ENCODE data around the gene CSAD.

The CSAD gene, protein sequence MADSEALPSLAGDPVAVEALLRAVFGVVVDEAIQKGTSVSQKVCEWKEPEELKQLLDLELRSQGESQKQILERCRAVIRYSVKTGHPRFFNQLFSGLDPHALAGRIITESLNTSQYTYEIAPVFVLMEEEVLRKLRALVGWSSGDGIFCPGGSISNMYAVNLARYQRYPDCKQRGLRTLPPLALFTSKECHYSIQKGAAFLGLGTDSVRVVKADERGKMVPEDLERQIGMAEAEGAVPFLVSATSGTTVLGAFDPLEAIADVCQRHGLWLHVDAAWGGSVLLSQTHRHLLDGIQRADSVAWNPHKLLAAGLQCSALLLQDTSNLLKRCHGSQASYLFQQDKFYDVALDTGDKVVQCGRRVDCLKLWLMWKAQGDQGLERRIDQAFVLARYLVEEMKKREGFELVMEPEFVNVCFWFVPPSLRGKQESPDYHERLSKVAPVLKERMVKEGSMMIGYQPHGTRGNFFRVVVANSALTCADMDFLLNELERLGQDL

DNA sequence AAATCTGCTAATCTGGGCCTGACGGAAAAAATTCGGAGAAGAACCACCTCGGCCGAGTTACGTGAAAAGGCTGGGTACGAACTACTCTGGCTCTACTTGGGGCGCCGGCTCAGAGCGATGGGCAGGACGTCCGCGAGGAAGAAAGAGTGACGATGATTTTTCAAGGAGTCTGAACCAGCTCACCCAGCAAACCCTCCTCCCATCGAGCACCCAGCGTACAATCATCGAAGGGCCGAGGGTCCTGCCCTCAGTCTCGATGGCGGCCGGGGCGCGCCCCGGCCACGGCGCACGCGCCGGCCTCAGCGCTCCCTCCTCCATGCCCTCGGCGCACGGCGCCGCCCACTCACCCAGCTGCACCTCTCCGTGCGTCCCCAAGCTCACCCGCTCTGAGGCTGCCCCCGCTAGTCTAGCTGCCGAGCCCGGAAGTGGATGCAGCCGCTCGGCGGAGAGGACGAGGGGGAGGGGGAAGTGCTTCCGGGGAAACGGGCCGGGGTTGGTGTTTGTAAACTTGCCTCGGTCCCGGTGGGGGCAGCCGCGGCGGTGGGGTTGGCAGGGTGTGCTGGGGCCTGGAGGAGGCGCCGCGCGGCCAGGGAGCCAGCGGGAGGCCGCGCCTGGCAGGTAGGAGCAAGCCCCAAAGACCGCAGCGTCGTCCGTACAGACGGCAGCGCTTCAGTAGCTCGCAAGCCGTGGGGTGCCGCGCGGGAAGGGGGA lies at the start of gene CSAD, which contains the start of gene ZNF740:
TSS of gene CSAD (minus strand) at position 706 of the 711 bp plus-strand sequence. CDS start 7,455 bp downstream, outside the sequence.
TSS of gene ZNF740 (plus strand) at position 503 of the 711 bp plus-strand sequence. CDS start 1,262 bp downstream, outside the sequence.
- peak; percentile 98 for DNase-seq (ENCODE audit: low read depth in 2 of 2)

DNA sequence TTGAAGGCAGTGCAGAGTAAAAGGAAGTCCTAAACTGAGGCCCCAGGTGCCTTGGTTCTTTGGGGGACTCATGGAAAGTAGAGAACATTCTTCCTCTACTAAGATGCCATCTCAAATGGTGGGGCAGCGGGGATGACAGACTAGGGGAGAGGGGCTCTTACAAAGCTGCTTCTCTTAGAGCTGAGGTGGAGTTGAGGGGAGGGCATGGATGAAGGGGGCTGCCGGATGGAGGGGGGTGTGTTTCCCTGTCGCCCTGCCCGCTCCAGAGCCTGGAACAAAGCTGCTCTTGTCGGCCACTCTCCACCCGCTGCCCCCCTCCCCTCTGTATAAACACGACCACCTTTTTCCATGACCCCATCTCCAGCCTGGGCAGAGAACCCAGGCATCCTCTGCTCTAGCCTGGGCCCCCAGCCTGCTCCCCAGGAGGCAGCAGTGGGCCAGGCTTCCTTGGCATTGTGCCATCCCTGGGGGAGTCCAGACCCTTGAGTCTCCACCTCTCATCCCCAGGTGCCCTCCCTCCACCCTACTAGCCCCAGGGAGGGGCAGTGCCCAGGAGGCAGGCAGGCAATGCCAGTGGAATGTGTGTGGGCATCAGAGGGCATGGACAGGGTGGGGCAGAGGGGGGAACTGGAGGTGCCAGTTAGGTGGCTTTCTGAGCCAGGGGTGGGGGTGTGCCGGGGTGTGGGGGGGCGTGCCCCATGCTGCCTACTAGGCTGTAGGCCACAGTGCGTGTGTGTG lies 49.6 kb upstream of the CSAD start:
- no peak for DNase-seq (ENCODE audit: low read depth in 2 of 2)

DNA sequence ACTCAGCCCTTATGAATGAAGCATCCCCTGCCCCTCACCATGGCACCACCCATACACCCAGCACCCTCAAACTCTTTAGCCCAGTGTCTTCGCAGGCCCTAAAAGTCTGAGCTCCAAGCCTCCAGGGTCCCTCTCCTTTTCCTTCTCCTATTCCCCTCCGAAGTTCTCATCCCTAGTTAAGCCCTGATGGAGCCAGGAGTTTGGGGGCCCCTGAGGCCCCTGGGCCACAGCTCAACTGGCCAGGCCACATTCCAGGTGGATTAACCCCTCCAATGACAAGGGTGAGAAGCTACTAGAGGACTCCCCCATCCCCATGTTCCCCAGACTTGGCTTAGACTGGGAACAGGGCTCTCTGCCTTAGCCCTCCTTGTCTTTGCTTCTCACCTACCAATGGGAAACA lies 48.7 kb upstream of the CSAD start:
- DNase-seq (ENCODE audit: low read depth in 2 of 2): no peak

DNA sequence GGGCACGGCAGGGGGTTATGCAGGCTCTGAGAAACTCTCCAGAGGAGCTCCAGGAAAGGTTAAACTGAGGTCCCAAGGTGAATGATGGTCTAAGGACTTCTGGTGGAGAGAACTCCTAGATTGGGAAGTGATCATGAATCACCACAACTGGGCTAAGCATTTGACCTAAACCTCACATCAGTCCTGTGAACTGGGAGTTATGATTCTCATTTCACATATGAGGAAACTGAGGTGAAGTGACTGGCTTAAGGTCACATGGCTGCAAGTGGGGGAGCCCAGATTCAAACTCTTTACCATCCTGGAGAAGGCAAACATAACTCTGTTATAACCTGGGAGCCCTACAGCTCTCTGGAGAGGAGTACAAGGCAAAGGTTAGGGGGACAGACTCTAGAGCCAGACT lies 47.1 kb upstream of the CSAD start:
- DNase-seq (ENCODE audit: low read depth in 2 of 2): no peak

DNA sequence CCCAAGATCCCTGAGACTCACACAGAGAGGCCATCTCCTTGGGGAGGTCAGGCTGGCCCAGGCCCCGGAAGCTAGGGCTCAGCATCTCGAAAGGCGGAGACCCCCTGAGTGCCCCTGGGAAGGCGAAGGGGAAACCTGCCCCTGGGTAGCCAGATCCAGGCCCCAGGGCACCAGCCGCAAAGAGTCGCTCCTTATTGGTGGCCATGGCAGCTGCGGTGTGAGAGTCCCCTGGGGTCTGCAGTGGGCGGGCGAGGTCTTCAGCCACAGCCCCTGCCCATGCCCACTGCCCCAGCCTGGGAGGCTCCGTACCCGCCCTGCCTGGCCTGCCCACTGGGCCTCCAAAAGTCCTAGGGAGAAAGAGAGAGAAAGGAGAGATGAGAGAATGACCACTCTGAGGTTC lies 46.6 kb upstream of the CSAD start:
- no peak for DNase-seq (ENCODE audit: low read depth in 2 of 2)

DNA sequence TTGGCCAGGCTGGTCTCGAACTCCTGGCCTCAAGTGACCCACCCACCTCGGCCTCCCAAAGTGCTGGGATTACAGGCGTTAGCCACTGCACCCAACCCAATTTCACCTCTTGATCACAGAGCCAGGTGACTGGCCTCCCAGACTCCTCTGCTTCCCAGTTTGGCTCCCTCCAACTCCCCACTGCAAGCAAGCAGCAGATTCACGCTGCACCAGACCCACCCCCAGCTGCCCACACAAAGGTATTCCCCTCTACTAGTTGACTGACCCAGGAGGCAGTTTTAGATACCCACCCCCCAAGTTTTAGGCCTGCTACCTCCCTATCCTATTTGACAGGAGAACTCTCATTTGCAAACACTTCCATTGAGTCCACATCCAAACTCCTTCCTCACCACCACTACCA lies 46.1 kb upstream of the CSAD start:
- DNase-seq (ENCODE audit: low read depth in 2 of 2): no peak

DNA sequence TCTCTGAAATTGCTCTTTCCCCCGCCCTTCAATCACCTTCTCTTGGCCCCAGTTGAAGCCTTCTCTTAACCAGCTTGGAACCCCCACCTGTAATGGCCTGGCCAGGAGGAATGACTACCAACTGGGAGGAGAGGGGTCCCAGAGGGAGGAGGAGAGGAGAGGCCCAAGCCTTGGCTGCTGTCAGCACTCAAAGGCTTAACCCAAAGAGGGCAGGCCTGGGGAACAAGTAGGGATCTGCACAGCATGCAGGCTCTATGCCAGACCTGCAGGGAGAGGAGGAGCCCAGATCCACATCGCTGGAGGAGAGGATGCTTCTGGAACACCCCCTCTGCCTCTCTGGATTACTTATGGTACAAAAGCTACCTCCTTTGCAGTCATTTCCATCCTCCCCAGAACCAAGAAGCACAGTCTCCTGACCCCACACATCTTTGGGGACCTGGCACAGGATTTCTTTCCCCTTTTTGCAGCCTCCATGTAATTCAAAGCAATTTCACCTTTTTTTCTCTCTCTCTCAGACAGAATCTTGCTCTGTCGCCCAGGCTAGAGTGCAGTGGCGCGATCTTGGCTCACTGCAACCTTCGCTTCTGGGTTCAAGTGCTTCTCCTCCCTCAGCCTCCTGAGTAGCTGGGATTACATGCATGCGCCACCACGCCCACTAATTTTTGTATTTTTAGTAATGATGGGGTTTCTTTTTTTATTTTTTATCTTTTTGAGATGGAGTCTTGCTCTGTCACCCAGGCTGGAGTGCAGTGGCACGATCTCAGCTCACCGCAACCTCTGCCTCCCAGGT lies 45.1 kb upstream of the CSAD start:
- no peak for DNase-seq (ENCODE audit: low read depth in 2 of 2)

DNA sequence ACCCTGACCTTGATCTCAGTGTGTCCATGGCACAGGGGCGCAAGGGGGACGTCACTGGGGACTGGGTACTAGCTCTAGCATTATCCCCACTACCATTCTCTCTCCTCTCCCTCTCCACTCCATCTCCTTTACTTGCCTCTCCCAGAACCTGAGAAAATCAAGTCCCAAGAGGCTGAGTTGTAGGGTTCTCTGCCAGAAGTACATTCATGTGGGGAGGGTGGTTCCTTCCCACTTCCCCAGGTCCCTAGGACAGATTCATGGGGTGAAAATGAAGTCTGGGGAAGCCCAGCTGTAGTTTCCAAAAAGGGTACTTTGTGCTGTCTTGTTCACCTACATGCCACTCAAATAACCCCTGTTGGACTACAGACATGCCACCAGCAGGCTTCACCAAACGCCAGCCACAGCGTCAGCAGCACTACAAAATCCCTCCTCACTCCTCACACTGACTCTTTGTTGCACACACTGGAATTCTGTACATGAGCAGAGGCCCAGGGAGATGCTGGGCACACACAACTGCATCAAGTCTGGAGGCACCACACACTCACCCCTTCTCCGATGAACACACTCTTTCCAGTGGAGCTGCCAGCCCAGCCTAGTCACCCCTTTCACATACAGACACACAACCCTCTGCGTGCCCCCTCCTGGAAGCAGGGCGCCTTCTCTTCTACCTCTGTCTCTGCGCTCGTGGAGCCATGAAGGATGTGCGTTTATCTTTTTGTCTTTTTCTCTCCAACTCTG lies 44.3 kb upstream of the CSAD start:
- DNase-seq (ENCODE audit: low read depth in 2 of 2): no peak

DNA sequence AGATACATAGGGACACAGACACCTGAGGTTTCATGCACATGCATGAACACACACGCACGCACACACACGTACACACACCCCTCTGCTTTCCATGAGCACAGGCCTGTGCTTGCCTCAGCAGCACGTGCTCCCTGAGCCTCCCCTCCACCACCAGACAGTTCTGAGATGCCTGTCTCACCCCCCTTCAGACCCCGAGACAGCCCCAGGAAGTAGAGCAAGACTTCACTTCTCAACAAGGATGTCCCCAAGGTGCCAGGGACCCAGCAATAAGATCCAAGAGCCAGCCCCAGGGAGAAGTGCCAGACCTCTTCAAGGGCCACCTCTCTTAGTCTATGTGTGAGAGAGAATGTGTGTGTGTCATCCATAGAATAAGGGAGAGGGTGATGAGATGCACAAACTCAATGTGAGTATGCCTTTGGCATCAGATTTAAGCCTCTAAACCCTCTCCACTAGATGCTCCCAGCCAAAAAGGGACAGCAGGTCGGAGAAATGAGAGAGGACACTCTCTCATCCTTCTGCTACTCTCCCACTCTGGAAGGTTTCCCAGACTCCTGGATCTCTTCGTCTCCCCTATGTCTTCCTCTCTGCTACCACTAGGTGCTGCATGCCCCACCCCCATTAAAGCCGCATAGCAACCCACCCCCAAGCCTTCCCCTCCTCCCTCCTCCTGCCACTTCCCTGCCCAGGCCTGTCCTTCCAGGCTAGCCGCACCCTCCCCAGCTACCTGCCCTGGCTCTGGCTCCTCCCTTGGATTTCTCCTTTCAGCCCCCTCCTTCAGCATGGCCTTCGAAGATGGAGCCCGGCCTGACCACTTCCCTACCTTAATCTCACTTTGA lies 43.6 kb upstream of the CSAD start:
- DNase-seq (ENCODE audit: low read depth in 2 of 2): no peak

DNA sequence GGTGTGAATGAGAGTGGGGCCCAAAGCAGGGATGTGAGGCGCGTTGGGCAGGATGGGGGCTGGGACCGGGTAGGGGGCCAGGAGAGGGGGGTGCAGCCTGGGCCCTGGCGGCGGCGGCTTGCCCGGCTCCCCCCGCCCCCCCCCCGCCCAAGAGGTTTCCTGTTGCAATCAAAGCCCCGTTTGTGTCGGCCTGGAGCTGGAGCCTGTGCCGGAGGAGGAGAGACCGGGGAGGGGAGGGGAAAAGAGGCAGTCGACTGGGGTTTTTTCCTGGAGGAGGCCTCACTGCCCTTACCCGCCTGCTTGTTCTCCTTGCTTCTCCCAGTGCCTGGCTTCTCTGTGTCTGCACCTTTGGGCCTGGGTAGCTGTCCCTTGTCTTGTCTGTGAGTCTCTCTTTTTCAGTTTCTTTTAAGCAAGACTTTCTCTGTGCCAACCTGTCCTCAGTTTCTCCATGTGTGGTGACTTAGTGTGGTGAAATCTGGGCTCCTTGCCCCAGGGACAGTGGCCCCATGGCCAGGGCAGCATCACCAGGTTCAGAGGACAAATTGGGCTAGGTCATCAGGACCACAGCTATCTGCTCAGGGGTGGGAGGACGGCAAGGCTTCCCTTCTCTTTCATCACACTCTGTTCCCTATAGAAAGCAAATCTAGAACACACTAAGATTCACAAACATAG lies 42.8 kb upstream of the CSAD start:
- no peak for DNase-seq (ENCODE audit: low read depth in 2 of 2)

DNA sequence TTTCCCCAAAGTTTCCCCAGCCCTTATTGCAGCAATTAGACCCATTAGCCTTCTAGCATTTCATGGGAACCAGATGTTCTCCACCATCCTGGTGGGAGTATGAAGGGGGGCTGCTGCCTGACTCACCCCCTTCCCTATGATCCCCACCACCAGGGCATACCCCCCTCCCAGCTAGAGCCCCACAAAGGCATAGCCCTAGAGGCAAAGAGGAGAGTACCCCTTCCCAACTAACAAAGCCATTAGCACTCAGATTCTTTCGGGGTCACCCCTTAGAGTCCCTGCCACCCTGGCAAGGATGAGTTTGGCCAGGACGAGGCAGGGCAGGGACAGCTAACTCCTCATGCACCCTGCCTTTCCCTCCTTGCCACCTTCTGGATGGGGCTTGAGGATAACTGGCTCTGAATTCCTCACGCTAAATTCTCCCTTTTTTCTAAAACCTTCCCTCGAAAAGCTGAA lies 42.1 kb upstream of the CSAD start:
- no peak for DNase-seq (ENCODE audit: low read depth in 2 of 2)

DNA sequence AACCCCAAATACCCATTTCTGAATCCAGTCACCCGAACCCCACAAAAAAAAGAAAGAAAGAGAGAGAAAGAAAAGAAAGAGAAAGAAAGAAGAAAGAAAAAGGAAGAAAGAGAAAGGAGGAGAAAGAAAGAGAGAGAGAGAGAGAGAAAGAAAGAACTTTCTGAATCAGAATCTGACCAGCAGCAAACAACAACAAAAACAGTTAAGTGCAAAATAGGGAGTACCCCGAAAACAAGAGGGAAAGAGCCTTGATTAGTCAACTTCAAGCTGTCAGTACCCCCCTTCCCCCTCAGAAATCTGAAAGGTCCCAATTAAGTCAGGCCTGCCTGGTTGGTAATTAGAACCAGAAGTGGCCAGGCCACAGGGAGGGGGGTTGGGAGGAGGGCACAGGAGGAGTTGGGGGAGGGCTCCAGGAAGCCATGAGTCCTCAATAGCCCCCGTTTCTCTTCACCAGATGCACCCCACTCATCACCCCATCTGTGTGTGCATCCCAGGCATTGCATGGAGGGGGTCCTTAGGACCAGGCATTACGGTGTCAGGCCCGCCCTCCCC lies 41.5 kb upstream of the CSAD start:
- no peak for DNase-seq (ENCODE audit: low read depth in 2 of 2)

DNA sequence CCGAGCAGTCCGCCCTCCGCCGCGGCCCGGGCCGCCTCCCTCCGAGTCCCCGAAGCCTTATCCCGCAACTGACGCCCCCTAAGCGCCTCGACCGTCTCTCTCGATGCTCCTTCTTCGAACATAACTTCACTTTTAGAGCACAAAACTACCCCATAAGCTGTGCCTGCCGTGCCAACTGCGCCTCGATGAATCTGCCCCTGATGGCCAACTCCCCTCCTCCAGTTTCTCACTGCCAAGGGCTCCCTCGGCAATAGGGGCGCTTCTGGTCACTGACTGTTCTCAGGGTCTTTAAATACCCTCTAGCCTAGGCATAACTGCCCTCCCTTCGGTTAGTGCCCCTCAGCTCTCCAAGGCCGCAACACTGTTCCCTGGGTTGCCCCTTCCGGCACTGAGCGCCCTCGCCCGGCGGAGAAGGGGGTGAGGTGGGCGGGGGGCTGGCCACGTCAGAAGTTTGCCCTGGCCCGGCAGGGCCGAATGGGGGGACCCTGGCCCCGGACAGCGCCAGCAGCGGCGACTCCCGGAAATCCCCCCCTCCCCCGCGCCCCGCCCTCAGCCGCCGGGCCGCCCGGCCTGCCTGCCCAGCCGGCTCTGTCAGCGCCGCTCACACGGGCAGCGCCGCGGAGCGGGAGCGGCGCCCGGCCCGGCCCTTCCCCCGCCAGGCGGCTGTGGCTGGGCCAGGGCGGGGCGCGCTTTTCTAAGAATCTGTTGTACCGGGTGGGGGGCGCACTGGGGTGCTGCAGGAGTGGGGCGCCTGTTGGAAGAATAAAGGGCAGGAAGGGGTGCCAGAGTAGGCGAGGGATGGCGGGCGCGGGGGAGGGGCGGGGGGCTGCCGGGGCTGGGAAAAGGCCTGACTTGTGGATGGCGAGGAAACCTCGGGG lies 40.7 kb upstream of the CSAD start:
- DNase-seq (ENCODE audit: low read depth in 2 of 2): peak in 1 of 2 donors; percentile 41

DNA sequence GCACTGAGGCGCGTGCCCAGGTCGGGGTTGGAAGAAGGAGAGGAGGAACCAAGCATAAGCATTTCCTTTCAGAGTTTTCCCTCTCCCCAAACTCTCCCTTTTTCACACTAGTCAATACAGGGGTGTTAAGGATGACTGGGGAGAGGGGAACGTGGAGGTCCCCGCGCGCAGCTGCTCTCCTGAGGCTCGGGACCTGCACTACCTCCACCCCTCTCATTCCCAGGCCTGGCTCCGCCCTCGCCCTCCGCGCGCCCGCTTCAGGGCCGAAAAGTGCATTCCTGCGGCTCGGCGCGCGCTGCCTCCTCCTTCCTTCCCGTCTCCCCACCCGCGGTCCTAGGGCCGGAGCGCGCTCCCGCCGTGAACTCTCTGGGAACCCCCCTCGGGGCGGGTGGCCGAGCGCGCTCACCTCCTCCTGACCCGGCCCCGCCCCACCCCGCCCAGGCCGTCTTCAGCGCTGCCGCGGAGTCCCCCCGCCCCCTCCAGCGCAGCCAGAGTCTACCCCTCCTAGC lies 40.0 kb upstream of the CSAD start:
- peak; percentile 81 to 87 for DNase-seq (ENCODE audit: low read depth in 2 of 2)

DNA sequence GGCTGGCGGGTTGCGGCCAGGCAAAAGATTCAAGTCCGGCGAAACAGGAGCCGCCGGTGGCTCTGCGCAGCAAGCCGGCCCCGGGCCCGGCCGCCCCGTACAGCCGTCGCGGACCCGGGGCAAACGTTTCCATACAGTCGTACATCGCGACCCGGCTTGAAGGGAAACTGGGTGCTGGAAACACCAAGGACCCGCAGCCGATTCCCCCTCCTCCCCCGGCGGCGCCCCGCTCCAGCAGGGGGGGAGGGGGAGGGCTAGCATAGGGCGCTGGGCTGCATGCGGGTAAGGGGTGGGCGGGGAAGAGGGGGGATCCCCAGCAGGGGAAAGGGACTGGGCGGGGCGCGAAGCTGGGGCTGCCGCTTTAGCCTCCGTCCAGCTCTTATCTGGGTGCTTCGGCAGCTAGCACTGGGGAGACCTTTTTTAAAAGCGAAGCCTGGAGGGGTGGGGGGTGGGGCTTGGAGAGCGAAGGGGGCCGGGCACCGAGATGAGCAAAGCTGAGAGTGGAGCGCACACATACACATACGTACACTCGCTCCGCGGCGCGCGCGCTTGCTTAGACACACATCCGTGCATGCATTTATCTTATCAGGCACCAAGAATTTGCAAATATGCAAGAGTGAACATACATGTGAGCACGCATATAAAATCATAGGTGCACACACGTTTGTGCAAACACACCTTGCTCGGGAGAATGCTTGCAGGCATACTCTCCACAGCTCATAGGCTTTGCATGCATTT lies 39.4 kb upstream of the CSAD start:
- peak; percentile 70 to 77 for DNase-seq (ENCODE audit: low read depth in 2 of 2)

DNA sequence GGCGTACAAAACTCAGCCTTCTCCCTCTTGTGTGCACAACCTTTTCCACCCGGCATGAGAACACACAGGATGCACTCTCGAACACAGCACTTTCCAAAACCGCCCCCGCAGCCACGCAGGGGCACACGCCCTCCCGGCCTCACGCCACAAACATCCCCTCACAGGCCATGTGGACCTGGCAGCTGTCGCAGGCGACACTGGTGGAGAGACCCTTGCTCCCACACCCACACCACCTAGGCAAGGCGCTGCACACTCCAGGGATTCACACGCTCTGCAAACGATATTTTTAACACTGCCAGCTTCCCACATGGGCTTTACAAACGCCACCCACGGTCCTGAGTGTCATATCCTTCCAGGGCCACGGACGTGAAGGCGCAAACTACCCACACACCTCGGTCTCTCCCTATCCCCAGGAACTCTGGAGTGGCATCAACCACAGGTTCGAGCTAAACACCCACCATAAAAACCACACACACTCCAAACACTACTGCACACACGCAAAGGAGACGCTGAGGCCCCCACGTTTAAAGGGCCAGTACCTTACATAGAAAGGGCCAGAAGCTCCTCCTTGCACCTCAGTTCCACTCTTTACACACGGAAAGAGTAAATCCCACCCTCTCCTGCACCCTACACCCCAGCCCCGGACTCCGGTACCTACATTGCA lies 38.7 kb upstream of the CSAD start:
- DNase-seq (ENCODE audit: low read depth in 2 of 2): peak; percentile 67 to 77
